ENCODE results near the gene C10orf71. TPM values are rescaled to one million over a fixed set of nuclear protein-coding genes. Genes with fewer than 3 reads are reported as not detected.

C10orf71 gene
- total RNA-seq, 1 donor from 2014 or later, result not detected

- no peak for DNase-seq (ENCODE audit: extremely low read depth, low read depth, low spot score)
Observed at GRCh38 chr10:49272251-49273081, 26.5 kb upstream of the C10orf71 start.

DNA sequence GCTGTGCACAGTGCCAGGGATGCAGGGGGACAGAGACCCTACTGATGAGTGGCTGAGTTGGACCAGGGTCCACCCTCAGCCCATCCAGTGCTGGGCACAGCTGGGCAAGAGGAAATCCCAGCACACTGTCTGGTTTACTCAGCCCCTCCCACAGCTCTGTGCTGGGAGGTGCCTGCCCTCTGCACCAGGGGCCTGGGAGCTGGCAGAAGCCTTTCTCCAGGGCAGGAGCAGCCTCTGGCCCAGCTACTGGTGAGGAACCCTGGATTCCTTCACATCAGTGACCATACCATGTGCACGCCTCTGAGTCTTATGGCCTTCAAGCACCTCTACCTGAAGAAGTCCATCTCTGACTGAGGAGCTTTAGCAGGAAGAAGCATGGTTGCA is 25.9 kb upstream of the C10orf71 start:
- DNase-seq (ENCODE audit: extremely low read depth, low read depth, low spot score), result no peak

GRCh38 chr10:49273626-49274025 is 25.3 kb upstream of the C10orf71 start:
- DNase-seq (ENCODE audit: extremely low read depth, low read depth, low spot score), result no peak

GRCh38 chr10:49274886-49275285 is 24.1 kb upstream of the C10orf71 start:
- no peak for DNase-seq (ENCODE audit: extremely low read depth, low read depth, low spot score)

- no peak for DNase-seq (ENCODE audit: extremely low read depth, low read depth, low spot score)
Observed at GRCh38 chr10:49275896-49276295, 23.1 kb upstream of the C10orf71 start.

DNA sequence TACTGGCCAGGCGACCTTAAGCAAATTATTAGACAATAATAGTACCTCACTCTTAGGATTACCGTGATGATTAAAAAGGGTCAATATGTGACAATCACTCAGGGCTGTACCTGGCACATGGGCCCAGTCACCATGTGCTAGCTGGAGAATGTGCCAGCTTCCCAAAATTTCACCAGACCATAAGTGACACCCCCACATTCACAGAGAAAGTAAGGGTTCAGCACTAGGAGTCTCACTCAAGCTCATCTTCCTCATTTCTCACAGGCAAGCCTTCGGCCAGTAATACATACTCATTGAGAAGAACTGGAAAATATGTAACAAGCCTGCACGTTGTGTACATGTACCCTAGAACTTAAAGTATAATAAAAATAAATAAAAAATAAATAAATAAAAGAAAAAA is 22.4 kb upstream of the C10orf71 start:
- no peak for DNase-seq (ENCODE audit: extremely low read depth, low read depth, low spot score)

DNA sequence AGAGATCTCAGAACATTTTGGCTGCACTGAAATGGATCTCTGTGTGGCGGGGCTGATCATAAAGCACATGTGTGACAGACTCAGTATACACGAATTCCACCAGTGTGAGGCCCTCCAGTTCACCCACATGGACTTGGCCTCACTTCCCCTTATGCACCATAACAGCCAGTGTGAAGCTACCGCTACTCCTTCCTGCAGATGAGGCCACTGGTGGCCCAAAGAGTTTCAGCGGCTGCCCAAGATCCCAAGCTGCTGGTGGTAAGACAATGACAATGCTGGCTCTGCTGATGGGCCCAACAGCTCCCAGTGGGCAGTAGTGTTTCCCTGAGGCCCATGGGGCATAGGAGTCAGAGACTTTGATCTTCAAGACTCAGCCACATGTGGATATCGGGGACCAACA is 21.0 kb upstream of the C10orf71 start:
- no peak for DNase-seq (ENCODE audit: extremely low read depth, low read depth, low spot score)

- DNase-seq (ENCODE audit: extremely low read depth, low read depth, low spot score), result no peak
Observed at GRCh38 chr10:49278497-49278981, 20.4 kb upstream of the C10orf71 start.

DNA sequence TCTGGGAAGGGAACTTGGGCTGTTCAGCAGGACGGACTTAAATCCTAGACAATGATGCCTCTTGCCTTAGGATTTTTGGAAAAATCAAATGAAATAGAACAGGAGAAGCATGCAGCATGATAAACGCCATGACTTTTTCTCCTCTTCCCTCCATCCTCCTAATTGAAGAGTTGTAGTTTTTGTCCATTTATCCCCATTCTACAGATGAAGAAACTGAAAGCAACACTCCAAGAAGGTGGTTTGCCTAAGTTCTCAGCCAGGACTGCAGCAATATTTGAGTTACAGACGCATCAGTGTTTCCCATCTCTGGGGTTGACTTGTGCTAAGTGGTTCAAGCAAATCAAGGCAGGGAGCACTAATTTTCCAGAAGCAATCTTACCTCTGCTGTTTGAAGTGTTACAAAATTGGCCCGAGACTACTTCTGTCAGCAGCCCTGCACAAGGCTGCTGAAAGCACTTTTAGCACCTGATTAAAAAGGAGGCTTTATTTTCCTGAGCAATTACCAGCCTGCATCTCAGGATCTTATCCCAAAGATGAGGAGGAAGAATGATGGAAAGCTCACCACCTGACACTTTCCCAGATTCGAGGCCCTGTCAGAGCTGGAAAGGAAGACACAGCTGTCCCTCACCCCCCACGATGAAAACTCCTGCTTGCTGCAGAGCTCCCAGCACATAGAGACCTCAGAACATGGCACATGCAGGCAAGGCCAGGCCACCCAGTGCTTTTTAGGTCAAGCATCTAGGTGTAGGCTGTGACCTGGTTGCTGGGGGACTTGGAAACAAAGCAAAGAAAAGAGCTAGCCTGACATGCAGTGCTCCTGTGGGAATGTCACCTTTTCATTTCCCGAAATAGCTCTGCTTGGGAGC is 19.7 kb upstream of the C10orf71 start:
- no peak for DNase-seq (ENCODE audit: extremely low read depth, low read depth, low spot score)

- no peak for DNase-seq (ENCODE audit: extremely low read depth, low read depth, low spot score)
Observed at GRCh38 chr10:49280001-49280408, 19.0 kb upstream of the C10orf71 start.

DNA sequence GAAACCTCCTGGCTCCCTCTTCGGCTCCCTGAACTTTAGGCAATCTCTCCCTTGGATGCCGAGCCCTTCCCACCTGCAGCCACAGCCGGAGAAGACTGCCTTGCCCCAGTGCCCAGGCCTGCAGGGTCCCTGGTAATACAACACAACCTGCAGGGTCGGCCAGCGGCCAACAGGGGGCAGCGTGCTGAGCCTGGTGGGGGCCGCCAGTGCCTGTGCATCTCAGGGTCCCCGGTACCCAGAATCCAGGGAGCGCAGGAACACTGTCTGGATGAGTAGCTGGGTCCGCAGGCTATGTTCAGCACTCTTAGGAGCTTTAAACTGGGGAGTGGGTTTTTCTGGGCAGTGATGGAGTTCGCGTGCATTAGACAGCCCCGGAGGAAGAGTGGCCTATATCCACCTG is 17.5 kb upstream of the C10orf71 start:
- DNase-seq (ENCODE audit: extremely low read depth, low read depth, low spot score), result no peak

GRCh38 chr10:49282306-49282705 is 16.7 kb upstream of the C10orf71 start:
- no peak for DNase-seq (ENCODE audit: extremely low read depth, low read depth, low spot score)

DNA sequence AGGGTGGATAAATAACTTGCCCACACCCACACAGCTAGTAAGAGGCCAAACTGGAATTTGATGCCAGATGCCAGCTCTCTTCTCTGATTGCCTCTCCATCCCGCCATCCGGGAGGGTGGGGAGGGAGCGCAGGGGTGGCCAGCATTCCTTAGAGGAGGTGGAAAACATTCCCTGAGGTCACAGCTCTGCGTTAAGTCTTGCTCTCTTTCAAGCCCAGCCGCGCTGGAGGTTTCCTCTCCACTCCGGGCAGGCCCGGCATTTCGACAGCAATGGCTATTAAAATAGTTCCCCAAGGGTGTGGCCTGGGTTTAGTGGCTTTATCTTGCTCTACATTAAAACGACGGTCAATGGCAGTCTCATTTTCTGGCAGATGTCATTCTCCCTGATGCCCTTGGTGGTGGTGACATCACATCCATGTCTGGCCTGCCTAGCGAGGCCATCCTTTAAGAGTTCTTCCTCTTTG is 16.1 kb upstream of the C10orf71 start:
- DNase-seq (ENCODE audit: extremely low read depth, low read depth, low spot score), result no peak

GRCh38 chr10:49283491-49283890 is 15.5 kb upstream of the C10orf71 start:
- no peak for DNase-seq (ENCODE audit: extremely low read depth, low read depth, low spot score)

DNA sequence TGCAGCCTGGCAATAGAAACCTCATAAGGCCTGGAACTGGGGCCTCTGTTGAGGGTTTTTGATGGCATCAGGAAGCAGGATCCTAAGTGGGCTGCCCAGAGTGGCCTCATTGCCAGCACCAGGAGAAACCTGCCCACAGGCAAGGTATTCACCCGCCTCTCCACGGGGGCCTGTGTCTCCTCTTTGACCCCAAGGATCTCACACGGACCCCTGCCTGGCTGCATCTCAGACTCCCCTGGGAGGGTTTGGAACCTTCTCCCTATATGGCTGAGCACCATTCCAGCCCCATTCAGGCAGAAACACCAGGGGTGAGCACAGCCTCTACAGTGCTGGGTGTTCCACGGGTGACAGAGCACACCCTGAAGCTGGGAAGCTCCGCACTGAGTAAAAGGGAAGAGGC is 14.6 kb upstream of the C10orf71 start:
- no peak for DNase-seq (ENCODE audit: extremely low read depth, low read depth, low spot score)

DNA sequence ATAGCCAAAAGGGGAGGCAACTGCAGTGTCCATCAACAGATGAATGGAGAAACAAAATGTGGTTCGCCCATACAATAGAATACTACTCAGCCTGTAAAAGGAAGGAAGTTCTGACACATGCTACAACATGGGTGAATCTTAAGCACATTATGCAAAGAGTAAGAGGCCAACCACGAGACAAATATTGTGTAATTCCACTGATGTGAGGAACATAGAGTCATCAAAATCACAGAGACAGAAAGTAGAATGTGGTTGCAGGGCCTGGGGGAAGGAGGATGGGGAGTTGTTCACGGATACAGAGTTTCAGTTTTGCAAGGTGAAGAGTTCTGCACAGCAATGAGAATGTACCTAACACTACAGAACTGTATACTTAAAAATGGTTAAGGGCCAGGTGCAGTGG is 13.7 kb upstream of the C10orf71 start:
- DNase-seq (ENCODE audit: extremely low read depth, low read depth, low spot score), result no peak

GRCh38 chr10:49286686-49287085 is 12.3 kb upstream of the C10orf71 start:
- DNase-seq (ENCODE audit: extremely low read depth, low read depth, low spot score), result no peak

DNA sequence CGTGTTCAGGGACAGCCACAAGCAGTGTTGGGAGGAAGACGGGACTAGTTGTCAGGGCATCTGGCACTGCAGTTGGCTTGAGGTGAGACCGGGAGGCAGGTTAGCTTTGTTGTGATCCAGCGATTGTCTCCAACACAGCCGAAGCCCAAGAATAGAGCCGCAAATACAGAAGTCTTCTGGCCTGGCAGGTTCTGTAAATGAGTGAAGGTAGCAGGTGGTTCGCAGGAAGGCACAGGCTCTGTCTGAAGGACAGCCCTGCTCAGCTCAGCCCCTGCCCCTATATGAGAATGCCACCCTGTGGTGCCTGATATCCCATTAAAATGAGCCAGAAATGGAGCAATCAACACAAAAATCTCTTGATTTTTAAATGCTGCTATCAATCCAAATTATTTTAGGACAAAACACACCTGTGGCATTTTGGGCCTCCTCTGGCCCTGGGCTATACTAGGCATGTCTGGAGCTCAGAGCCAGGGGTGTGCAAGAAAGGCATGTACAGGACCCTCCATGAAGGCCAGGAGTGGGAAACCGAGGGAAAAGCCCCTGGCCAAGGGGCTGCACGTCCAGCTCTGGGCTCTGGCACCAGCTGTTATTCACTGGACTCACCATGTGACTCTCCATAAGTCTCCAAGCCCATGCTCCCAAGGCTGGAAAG is 11.2 kb upstream of the C10orf71 start:
- DNase-seq (ENCODE audit: extremely low read depth, low read depth, low spot score), result no peak

- no peak for DNase-seq (ENCODE audit: extremely low read depth, low read depth, low spot score)
Observed at GRCh38 chr10:49288341-49289065, 10.5 kb upstream of the C10orf71 start.

- no peak for DNase-seq (ENCODE audit: extremely low read depth, low read depth, low spot score)
Observed at GRCh38 chr10:49289480-49289879, 9.5 kb upstream of the C10orf71 start.
